IPS-NIHi7 (cell line): ENCODE data around the gene CDK6.
"Not testable (repeated sequence)": the region's sequence is repeated elsewhere in the genome, so short reads cannot be mapped to it uniquely, and the experiment has no call there.

ENCODE experiments used
- DNase-seq: peaks from one replicate; pipeline ENCODE4 v3.0.0; 2012; ENCODE audit warnings: mixed read lengths; ENCODE audit errors: extremely low spot score

CDK6 gene

DNA sequence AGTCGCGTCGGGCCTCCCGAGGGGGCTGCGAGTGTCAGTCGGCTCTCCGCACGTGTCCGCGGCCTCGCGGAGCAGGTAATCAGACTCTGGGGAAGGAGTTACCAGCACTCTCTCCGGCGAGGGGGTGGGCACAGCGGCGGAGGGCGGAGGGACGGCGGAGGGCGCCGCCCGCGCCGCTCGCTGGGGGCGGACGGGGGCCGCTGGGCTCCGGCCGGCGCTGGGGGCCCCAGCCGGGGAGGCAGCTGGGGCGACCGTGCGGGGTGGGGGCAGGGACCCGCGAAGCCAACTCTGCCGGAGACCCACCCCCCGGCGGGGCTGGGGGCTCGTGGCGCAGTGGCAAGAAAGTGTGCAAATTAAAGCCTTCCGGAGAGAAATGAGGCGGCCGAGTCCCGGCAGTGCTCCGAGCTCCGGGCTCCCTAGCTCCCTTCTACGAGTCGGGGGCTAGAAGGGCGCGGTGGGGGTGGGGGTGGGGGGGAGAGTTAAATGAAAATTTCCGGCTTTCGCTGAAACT lies at the start of gene CDK6:
CDK6 (minus strand) TSS at position 85 of the 511 bp plus-strand sequence. CDS start 3,250 bp downstream, outside the sequence.
- peak; percentile 69 for DNase-seq

DNA sequence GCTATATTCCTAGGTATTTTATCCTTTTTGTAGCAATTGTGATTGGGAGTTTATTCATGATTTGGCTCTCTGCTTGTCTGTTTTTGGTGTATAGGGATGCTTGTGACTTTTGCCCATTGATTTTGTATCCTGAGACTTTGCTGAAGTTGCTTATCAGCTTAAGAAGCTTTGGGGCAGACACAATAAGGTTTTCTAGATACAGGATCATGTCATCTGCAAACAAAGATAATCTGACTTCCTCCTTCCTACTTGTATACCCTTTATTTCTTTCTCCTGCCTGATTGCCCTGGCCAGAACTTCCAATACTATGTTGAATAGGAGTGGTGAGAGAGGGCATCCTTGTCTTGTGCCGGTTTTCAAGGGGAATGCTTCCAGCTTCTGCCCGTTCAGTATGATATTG lies 49.7 kb upstream of the CDK6 start:
- DNase-seq, result not testable (repeated sequence)

DNA sequence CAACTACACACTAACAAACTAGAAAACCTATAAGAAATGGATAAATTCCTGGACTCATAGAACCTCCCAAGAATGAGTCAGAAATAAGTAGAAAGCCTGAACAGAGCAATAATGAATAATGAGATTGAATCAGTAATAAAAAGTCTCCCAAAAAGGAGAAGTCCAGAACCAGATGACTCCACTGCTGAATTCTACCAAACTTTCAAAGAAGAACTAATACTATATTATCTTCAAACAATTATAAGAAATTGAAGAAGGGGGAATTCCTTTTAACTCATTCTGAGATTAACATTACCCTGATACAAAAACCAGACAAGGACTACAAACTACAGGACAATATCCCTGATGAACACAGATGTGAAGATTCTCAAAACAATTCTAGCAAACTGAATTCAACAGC lies 47.8 kb upstream of the CDK6 start:
- DNase-seq, result no peak

DNA sequence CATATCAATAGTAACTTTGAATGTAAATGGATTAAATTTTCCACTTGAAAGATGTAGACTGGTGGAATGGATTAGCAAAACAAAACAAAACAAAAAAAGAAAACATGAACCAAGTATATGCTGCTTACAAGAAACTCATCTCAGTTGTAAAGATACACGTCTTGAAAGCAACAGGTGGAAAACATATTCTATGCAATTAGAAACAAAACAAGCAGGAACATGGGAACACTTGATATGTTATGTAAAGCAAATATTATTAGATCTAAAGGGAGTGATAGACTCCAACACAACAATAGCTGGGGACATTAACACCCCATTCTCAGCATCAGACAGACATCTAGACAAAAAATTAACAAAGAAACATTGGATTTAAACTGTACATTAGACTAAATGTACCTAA lies 46.4 kb upstream of the CDK6 start:
- DNase-seq, result no peak

DNA sequence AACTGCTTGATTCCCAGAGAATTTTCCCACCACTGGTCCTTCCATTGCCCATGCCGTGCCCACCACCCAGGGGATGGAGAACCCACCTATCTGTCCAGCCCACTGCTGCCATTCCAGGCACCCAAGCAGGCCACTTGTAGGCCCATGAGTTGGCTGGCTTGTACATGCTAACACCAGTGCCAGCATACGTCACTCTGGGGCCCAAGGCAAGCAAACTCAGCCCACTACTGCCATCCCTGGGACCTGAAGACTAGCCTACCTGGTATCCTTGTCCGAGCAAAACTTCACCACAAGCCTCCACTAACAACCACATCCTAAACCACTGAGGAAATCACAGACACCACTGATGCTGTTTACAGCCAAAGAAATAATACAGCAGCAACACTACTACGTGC lies 44.7 kb upstream of the CDK6 start:
- DNase-seq, result no peak

DNA sequence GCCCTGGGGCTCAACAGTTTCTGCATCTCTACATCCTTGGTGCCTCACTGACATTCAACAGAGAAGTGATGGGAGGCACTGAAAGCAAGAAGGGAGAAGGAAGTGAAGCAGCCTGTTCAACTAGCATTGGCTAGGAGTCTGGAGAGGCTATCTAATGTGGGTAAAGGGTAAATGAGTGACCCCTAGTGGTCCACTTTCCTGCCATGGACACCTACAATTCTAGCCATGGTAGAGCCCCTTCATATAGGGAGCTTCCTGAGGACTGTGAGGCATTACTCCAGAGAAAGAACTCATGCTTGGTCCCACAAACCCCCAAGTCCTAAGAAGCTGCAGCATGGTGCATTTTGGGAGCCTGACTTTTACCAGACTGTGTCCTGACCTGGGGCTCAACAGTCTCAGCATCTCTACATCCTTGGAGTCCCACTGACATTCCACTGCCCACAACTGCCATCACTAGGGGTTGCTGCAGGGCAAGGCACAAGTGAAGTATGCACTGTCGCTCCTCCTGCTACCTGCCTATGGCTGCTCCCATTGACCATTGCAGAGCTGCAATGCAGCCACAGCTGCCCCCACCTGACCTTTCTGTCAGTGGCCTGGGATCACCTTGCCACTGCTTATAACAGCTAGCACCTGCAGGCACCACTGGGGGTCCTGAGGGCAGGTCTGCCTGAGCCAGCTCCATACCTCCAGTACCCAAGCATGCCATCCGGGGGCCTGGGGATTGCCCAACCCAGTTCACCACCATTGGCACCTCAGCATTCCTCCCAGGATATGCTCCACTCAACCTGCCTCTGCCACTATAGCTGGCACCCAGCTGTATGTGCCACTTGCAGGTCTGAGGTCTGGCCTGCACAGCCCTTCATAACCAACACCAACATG lies 44.1 kb upstream of the CDK6 start:
- peak; percentile 81 for DNase-seq

DNA sequence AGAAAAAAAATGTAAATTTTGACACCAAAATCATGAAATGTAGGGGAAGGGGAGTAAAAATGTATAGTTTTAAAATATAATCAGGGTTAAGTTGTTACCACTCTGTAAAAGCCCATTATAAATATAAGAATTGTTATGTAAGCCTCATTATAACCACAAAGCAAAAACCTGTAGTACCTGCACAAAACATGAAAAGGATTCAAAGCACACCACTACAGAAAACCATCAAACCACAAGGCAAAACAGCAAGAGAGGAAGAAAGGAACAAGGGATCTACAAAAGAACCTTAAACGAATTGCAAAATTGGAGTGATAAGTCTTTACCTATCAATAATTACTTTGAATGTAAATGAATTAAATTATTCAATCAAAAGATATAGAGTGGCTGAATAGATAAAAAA lies 41.0 kb upstream of the CDK6 start:
- no peak for DNase-seq

DNA sequence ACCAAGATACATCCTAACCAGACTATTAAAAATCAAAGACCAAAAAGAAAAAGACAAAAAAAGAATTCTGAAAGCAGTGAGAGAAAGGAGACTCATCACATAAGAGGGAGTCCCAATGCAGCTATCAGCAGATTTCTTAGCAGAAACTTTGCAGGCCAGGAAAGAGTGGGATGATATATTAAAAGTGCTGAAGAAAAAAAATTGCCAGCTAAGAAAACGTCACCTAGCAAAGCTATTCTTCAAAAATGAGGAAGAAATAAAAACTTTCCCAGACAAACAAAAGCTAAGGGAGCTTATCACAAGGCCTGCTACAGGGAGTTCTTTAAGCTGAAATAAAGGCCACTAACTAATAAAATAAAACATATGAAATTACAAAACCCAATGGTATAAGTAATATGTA lies 40.5 kb upstream of the CDK6 start:
- DNase-seq, result no peak

DNA sequence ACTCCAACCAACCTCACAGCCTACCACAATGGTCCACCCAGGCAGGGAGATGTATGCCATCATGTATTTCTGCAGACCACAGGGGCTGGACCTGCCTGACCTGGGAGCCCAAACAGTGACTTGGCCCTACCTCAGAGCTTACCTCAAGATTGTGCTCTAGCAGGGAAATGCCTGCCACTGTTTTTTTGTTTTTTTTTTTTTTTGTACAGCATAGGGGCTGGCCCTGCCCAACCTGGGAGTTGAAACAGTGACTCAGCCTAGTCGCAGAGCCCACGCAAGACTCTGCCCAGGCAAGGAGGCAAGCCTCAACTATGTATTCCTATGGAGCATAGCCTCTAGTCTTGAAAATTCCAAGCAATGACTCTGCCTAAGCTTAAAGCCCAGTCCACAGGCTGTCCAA lies 39.3 kb upstream of the CDK6 start:
- no peak for DNase-seq

DNA sequence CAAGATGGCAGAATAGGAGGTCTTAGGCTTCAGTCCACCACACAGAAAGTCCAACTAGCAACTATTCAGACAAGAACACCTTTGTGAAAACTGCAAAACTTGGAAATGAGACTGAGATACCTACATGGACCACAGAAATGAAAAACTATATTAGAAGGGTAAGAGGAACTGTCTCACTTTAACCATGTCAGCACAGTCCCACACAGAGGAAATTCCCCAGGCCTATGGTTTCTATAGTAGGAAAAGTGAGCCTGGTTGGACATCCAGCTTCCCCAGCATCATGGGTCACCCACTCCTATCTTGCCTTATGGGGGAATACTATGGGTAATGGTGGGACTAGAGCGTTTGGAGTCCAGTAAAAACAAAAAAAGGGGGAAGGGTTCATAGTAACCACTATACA lies 38.8 kb upstream of the CDK6 start:
- DNase-seq, result no peak

DNA sequence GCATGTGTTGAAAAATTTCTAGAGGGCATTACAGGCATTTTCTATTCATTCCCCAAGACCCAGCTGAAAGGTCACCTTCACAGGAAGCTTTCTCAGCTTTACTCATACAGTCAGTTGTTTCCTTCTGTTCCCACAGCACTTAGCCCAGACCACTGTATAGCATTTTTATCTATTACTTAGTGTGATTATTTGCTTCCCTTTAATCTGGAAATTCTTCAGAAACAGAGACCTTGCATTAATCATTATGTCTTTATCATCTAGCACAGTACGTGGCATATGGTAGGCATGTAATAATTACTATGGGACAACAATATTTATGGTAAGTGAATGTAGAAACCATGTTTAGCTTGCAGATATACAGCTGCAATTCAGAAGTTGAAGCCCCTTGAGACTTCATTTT lies 38.2 kb upstream of the CDK6 start:
- no peak for DNase-seq

DNA sequence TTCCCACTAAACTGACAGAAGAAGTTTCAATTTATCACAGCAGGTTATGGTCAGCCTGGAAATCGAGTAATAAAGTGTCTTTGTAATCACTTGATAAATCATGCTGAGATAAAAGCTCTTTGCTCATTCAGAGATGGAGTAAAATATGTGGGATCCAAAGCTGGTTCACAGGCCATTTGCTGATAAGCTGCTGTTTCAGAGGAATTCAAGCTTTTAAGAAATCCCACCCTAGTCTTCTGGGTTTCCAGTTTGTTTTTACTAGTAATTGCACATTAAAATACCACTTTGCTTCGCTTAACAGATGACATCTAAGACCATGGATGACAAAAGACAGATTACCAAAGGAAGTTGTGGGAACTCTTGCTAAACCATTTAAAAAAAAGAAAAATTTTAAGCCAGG lies 37.4 kb upstream of the CDK6 start:
- no peak for DNase-seq

DNA sequence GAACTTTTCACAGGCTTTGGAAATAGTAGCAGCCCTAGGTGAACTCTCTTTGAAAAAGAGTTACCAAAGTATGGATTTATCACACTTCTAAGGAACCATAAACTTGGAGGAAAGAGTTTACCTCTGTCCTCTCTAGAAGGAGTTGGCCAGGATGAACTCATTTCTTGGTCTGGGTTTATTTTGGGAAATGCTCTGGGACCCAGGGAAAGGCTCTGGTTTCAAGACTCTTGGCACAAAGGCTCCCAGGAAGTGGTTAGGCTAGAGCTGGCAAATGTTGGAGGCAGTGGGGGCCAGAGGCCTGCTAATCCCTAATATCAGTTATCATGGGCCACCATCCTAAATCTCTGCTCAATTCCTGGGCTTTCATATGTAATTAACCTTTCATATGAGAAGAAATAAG lies 36.3 kb upstream of the CDK6 start:
- DNase-seq, result no peak

DNA sequence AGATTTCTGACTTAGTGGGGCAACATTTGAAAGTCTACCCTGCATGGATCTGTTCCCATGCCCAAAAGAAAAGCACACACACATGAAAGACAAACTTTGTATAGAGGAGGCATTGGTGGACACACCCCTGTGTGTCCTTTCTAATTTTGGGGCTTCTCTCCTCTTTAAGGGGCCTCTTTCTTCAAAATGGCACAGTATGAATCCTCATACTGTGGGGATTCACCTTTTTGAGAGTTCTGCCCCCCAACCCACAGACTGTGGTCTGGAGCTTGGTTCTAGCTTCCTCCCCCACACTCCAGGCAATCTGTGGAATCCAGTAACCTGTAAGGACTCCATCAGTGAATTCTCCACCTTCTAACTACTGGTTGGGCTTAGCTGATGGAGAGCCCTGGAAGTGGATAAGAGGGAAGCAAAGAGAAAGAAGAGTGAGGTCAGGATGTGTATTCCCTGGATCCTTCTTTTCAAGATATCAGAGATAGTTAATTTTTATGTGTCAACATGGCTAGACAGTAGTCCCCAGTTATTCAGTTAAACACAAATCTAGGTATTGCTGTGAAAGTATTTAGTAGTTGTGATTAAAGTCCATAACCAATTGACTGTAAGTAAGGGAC lies 32.4 kb upstream of the CDK6 start:
- DNase-seq, result no peak

DNA sequence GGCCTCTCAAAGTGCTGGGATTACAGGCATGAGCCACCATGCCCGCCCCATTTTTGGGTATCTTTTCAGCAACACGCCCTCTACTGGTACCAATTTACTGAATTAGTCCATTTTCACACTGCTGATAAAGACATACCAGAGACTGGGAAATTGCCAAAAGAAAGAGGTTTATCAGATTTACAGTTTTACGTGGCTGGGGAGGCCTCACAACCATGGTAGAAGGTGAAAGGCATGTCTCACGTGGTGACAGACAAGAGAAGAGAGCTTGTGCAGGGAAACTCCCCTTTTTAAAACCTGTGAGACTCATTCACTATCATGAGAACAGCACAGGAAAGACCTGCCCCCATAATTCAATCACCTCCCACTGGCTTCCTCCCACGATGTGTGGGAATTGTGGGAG lies 27.8 kb upstream of the CDK6 start:
- not testable (repeated sequence) for DNase-seq

DNA sequence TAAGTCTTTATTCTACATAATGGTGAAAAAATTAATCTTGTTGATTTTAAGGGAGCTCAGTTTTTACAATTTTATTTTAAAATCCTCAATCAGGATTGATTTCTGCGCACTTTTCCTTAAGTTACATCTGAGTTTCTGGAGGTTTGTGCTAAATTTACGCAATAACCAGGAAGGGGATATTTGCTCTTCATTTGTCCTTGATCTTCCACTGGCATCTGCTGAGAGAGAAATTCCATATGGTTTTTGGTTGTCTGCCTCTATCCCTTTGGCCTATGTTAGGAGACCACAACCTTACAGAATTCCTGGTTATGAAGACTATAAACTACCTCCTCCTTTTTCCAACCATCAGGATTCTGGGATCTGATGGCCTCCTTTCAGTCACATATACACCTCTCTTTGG lies 20.1 kb upstream of the CDK6 start:
- no peak for DNase-seq

DNA sequence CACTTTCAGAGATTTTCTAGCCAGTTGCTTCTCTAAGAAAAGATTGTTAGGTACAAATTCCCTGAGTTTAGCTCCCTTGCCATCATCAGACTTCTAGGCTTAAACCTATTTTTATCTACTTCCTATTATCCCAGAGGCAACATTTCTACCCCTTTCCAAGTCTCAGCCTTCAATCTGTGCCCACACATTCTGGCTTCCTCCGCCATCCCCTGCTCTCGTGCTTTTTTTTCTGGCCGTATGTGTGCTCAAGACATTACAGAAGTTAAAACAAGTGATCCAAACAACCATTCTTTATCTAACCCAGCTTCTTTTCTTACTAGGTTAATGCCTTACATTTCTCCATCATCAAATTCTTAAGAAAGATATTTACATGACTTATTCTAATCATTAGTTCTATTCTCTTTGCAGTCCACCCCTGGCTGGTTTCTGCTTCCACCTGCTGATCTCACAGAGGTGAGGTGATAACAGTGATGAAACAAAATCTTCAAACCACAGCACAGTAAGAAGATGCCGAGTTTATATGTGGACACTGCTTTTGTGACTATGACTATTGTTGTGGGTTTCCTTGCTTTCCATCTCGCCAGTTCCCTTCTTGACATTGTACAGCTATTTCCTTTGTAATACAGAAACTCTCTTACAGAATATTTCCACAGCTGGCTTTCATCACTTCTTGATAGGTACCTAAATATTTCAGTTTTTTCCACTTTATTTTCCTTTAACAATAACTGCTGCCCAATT lies 18.3 kb upstream of the CDK6 start:
- no peak for DNase-seq

DNA sequence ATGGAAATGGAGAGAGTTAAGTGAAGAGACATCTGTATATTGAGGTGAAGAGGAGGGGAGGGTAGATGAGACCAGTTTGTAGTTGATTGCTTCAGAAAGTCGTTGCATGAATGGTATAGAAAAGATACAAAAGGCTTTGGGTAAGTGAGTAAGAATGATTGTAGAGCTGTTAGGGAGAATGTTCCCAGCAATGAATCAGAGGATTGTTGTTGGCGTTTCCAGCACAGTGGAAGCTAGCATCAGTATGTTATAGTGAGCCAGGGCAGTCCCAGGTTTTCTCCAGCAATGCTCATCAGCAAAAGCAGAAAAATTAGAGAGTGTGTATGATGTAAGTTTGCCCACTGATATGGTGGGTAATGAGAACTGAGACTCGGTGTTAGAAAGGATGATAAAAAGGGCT lies 15.4 kb upstream of the CDK6 start:
- no peak for DNase-seq

DNA sequence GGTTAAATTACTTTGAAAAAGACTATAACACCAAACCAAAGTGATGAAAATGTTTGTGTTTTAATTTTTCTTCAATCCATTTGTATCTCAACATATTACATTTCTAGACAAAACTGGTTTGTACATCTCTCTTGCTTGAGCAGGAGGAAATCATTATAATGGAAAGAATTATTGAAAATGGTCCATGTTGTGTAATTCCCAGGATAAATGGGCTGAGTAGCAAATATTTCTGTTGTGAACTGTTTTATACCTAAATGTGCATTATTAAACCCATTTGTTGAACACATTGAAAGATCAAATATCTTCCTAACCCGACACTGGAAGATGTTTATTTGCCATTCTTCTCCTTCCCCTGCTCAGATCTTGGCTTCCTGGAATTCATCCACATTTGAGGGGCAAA lies 14.1 kb upstream of the CDK6 start:
- DNase-seq, result no peak

DNA sequence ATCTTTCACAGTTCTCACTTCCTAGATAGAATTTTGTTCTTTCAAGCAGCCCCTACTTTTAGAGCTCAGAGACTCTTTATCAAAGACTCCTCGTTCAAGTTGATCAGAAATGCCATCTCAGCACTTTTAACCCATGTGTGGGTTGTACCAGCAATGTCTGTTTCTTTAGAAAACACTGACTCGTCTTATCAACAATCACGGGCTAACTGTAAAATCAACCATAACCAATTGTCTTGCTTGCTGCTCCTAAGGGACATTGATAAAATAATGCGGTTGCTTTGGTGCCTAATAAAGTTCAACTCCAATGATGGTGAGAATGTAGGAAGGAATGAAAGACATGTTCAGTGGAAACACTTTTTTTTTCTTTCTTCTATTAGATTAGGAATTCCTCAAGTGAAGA lies 12.9 kb upstream of the CDK6 start:
- DNase-seq, result no peak

DNA sequence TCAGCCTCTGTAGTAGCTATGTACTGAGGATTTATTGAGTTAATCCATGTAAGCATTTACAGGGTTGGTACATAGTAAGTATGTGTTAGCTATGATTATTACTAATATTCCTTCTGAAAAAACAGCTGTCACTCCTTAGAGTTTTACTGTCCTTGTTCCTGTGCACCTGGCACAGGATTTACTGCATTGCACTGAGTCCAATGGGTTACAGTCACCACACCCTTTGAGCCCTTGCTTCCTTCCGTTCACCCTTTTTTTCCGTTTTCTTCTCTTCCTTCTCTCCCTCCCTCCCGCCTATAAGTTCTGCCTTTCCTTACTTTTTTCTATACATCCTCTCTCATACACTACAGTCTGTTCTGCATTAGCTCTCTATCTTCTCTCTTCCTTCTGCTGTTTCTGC lies 12.5 kb upstream of the CDK6 start:
- no peak for DNase-seq

DNA sequence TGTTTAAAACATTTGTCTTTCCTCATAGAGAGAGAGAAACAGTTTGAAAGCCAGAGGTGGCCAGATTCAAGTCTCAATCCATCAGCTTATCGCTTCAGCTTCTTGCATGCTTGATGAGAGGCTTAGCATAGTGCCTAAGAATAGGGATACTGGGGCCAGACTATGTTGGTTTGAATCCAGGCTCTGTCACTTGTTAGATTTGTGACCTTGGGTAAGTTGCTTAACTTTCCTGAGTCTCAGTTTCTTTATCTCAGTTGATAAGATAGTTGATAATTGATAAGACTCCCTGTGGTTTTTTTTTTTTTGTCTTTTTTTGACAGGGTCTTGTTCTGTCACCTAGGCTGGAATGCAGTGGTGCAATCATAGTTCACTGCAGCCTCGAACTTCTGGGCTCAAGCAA lies 12.1 kb upstream of the CDK6 start:
- no peak for DNase-seq

DNA sequence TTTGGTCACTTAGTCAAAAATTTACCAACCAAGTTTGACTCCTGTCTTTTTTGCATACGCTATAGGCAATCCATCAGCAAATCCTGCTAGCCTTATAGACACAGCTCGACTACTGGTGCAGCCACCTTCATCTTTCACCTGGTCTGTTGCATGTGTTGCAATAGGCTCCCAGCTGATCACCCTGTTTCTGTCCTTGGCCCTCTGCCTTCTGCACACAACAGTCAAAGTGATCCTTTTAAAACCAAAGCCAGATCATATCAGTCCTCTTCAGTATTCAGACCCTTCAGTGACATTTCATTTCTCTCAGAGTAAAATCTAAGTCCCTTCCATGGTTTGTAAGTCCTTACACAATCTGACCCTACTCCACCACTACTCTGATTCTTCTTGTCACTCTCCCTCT lies 10.9 kb upstream of the CDK6 start:
- DNase-seq, result no peak
